Pulmonary artery endothelial cell (primary cell): ENCODE measurements around the gene ITIH5. TPM values are rescaled to one million over a fixed set of nuclear protein-coding genes. Genes with fewer than 3 reads are reported as not detected.
"Not testable (repeated sequence)": the region's sequence is repeated elsewhere in the genome, so short reads cannot be mapped to it uniquely, and the experiment has no call there.

ENCODE experiments used
- DNase-seq: peaks from one replicate; pipeline ENCODE4 v3.0.0-alpha.2; 2011; ENCODE audit warnings: low read depth, low spot score
- total RNA-seq: library from RNA; depleted of rRNA; stranded (reverse); fragments of >200 nt; gene quantifications from 2 replicates; pipeline ENCODE4 v1.2.3, GENCODE V29; 2014

ITIH5 gene
- total RNA-seq = not detected in 2 replicates

DNA sequence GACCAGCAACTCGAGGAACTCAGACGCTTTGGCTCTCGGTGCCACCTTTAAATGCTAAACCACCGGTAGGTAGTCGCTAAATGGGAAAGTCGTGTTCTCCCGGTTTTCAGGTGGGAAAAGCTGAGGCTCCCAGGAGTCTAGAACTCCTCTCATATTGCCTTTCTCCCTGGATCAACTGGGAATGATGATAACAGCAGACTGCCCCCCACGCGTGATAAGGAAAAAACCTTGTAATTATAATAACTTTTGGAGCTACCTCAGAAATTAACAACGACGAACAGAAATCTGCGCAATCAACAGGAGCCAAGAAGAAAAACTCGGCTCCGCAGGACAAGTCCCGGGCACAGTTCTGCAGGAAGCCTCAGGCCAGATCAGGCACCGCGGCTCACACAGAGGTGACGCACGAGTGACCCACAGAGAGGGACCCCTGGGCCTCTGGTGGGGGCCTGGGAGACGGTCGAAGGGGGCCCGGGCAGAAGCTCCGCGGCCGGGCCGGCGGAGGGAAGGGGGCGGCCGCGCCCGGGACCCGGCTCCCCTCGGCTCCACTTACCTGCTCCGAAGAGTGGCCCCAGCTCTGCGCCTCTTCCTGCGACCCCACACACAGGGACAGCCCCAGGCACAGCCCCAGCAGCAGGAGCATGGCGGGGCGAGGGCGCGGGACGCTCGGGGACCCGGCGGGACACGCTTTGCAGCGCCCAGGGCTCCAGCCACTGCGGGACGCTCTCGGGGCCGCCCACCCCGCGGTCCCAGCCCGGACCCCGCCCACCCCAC, at the start of gene ITIH5:
ITIH5 (minus strand) TSS at position 714 of the 771 bp plus-strand sequence; CDS start at position 640, 74 bp downstream.
- no peak for DNase-seq

DNA sequence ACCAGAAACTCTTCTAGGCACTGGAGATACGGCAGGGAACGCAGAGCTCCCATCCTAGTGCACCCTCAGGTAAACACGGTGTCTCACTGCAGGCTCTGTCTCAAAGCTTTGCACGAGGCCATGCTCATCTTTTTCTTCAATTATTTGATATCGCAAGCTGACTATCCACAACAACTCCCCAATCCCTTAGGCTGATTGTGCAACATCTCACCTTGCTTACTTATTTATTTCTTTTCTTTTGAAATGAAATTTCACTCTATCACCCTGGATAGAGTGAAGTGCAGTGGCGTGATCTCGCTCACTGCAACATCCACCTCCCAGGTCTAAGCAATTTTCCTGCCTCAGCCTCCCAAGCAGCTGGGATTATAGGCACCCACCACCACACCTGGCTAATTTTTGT, 48.7 kb upstream of the ITIH5 start:
- DNase-seq = no peak

DNA sequence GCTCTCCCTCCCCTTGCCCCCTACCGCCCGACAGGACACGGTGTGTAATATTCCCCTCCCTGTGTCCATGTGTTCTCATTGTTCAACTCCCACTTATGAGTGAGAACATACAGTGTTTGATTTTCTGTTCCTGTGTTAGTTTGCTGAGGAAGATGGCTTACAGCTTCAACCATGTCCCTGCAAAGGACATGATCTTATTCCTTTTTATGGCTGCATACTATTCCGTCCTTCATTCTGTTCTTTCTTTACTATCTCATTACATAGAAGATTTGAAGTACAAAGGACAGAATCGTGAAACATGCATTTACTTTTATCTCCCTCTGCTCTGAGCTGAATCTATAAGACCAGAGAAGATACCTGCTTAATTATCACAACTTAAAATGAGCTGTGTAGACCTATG, 44.3 kb upstream of the ITIH5 start:
- DNase-seq = not testable (repeated sequence)

DNA sequence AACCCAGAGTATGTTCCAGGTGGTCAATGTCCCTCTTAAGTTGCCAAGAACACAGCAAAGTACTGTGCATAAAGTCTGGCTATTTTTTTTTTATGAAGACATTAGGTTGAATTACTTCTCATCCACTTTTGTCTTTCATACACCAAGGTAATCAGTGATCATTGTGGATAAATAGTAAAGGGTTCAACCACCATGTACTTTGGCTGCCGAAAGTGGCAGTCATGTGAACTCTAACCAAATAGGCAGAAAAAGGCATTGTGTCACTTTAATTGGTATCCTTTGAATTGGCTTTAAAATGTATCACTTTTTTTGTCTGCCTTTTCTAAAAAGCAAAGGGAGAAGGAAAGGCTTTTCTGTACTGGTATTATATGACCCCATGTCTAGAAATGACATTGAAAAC, 43.7 kb upstream of the ITIH5 start:
- no peak for DNase-seq

DNA sequence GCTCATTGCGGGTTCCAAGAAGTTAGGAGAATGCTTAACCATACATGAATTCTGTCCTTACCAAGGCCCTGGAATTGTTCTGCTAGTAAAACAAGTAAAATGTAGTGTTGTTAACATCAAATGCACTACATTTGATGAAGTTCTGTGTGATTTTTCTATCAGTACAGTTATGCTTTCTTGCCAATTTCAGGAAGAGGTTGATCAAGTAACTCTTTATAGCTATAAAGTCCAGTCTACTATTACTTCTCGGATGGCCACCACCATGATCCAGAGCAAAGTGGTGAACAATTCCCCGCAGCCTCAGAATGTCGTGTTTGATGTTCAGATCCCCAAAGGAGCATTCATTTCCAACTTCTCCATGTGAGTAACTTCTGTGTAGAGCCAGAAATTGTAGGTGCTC, 42.1 kb upstream of the ITIH5 start:
- no peak for DNase-seq

DNA sequence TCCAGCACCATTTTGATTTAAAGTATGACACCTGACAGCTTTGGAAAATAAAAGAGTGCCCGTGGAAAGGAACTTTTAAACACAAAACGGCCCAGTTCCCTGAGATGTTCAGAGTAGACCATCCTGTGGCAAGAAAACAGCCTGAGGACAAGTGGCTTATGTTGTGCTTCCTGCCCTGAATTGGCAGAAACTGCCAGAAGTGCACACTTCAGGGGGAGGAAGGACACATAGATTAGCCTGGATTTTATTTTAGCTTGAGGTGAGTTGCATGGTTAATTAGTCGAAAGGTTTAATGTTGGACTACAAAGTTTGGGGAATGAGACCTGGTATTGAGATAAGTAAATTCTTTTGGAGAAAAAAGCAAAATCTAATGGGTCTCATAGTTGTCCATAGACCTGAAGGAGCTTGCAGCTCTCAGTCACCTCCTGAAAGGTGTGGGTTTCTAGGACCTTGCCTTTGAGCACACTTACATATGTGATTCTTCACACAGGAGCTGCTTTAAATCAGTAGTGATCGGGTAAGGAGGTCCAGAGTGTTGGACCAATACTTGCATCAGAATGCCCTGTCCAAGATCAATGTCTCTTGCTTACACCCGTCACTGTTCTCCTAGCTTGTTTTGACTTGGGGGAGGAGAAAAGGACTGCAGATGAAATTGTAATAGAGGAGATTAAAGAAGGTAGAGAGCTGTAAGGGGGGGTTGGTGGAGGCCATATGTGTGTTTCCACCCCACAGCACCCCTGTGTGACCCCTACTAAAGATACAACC, 41.3 kb upstream of the ITIH5 start:
- DNase-seq = no peak

DNA sequence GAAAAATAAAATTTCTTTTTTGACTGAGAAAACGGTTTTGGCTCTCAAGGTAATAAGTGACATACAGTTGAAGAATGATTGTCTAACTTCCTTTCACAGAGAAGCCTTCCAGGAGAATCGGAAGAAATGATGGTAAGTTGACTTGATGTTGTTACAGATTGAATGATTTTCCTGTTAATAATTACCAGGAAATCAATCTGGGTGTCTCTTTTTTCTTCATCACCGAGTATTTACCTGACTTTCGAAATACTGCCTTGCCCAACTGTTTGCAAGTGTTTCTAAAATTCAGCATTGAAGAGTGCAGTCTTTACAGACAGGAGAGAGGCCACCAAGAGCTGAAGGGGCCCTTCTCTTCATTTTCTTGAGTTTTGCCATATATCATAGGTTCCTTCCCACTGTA, 40.3 kb upstream of the ITIH5 start:
- DNase-seq = no peak

DNA sequence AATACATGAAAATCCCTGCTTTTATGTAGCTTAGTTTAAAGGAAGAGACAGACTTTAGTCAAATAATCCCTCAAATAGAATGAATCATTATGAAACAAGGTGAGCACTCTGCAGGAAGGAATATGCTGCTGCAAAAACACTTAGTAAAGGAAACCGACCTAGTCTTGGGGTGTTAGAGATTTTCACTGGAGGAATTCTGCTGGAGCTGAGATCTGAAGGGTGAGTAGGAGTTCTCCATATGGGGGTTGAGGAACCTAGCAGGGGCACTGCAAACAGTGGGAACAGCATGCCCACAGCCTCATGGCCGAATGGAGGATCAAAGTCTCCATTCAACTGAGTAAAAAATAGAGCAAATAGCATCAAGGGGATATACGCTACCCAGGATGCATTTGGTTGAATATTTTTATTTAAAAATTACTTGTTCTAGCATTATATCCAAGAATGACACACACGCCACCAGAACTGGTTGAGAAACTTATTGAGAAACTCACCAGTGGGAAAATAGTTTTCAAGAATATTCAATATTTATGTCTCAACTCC, 39.8 kb upstream of the ITIH5 start:
- DNase-seq = no peak

DNA sequence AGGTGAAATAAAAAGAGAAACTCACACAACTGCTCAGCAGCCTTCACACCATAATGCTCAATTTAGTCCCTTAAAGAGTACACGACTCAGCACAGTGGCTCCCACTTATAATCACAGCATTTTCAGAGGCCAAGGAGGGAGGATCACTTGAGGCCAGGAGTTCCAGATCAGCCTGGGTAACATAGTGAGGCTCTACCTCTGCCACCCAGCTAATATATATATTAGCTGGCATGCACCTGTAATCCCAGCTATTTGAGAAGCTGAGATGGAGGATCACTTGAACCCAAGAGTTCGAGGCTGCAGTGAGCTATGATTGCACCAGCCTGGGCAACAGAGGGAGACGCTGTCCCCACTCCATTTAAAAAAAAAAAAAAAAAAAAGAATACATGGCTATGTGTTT, 38.6 kb upstream of the ITIH5 start:
- DNase-seq = no peak

DNA sequence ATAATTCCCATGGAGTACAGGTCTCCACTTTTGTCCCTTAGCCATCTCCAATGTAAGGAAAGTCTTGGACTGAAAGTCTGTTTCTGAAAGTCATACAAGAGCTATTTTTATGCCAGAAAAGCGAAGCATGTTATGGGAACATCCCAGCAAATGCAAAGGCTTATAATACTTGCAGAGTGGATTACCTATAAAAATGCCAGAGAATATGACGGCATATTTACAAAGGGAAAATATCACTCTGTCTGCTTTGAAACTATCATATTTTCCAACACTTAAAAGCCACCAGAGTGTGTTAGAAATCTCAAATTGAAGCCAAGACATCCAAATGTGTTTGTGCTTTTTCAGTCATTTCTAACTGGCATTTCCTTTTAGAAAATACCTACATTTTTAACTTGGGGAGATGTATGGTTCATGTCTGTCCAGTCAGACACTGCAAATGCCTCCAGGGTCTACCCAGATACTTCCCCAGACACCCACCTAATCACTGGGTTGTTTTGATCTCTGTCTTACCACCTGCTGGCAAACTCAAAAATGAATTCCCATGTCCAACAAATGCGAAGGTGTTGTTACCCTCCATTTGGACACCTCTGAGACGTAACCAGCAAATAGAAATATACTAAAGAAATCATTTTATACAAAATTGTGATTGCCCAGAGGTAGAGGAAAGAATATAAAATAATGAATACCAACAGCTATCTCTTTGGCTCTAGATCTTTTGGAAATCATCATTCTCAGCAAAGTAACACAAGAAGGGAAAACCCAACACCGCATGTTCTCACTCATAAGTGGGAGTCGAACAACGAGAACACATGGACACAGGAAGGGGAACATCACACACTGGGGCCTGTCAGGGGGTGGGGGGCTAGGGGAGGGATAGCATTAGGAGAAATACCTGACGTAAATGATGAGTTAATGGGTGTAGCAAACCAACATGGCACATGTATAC, 37.6 kb upstream of the ITIH5 start:
- DNase-seq = no peak

DNA sequence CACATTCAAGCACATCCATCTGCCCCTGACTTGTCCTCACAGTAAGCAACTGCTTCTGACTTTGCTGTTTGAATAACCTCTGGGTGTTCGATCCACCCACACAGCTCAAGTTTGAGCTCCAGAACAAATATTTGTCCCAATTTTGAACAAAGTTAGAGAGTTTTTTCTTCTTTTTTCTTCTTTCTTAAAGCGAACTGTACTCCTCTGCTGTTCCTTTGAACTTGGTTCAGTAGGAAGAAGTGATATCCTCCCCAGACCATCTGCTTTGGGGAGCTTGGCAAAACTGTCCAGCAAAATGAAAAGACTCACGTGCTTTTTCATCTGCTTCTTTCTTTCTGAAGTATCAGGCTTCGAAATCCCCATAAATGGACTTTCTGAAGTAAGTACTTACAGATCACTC, 36.4 kb upstream of the ITIH5 start, which contains the start of gene ITIH2:
ITIH2 (plus strand) TSS at position 177 of the 400 bp plus-strand sequence; CDS start at position 296, 119 bp downstream.
- no peak for DNase-seq

DNA sequence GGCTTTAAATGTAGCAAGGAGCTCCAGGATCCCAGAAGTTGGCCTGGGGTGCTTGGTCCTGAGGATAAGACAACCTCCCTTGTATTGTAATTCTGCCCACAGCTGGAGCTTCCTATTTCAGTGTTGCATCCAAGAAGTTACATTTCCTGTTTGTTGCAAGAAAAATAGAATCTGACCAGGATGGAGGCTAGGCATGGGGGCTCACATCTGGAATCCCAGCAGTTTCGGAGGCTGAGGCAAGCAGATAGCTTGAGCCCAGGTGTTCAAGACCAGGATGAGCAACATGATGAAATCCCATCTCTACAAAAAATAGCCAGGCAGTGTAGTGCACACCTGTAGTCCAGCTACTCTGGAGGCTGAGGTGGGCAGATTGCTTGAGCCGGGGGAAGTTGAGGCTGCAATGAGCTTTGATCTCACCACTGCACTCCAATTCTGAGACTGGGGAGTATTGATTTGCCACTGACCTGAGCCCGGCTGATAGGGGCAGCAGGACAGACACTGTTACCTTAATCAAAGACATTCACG, 35.6 kb upstream of the ITIH5 start:
- DNase-seq = no peak

DNA sequence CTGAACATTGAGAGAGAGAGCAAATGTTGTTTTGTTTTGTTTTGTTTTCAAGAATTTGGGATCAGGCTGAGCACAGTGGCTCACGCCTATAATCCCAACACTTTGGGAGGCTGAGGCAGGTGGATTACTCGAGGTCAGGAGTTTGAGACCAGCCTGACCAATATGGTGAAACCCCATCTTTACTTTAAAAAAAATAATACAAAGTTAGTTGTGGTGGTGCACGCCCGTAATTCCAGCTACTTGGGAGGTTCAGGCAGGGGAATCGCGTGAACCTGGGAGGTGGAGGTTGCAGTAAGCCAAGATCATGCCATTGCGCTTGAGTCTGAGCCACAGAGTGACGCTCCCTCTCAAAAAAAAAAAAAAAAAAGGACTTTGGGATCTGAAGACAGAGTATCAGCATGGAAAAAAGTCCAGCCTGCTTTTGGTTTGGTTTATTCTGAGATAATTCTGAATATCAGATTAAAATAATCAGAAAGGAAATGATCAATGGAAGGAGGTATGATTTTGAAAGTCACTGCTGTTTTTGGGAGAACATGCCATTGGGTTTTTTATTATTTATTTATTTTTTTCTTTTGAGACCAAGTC, 34.5 kb upstream of the ITIH5 start:
- DNase-seq = no peak

DNA sequence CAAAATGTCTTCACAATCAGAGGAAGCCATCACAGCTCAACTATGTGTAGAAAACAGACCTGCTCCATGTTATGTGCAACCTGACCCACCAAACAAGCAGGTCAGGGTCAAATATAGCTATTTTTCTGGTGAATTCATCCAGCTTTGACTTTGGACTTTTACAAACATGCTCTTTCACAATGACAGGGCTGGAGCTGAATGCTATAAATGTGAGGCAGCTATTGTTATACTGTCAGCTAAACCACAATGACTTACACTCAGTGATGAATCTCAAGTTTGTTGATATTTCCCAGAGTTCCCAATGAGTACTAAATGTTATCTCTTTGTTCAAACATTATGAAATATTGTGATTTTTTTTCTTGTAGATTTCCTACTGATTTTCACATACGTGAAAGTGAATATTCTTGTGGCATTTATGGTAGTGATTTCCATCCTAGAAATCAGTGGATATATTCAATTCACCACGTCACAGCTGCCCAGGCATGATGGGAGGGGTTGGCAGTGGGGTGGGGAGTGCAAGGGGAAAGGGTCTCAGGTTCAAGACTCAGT, 33.9 kb upstream of the ITIH5 start:
- DNase-seq = no peak

DNA sequence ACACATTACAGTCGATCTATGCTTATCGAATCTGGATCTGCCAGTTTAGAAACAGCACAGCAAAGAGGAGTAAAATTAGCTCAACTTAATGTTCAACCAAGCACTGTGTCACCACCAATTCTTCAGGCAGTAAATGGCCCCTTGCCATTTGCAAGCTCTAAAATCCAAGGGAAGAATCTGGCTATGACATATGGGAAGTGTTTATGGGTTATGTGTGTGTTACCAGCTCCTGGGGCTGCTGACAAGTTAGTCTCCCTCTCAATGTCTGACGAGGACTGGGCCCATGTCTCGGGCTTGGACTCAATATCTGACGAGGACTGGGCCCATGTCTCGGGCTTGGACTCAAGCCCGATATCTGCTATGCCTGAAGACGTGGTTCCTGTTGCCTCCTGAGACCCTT, 30.7 kb upstream of the ITIH5 start:
- DNase-seq = no peak

DNA sequence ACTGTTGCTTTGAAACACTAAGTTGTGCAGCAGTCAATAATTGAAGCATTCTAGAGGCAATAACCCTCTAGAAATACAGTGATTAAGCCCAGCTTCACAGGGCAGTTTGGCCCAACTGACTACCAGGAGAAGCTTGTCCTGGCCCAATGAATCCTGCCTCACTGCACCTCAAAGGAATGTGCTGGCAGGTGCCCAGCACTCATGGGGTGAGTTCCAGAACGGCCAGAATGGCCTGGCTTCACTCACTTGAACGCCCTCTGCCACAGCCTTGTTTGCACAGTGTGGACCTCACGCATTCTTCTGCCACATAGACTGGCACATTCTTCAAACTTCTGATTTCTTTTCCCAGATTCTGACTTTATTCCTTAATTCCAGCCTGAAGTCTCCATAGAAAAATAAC, 29.8 kb upstream of the ITIH5 start:
- no peak for DNase-seq

DNA sequence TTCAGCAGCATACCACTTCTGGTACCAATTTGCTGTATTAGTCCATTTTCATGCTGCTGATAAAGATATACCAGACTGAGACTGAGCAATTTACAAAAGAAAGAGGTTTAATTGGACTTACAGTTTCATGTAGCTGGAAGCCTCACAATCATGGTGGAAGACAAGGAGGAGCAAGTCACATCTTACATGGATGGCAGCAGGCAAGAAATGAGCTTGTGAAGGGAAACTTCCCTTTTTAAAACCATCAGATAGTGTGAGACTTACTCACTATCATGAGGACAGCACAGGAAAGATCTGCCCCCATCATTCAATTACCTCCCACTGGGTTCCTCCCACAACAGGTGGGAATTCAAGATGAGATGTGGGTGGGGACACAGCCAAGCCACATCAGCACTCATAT, 26.4 kb upstream of the ITIH5 start:
- DNase-seq = not testable (repeated sequence)

DNA sequence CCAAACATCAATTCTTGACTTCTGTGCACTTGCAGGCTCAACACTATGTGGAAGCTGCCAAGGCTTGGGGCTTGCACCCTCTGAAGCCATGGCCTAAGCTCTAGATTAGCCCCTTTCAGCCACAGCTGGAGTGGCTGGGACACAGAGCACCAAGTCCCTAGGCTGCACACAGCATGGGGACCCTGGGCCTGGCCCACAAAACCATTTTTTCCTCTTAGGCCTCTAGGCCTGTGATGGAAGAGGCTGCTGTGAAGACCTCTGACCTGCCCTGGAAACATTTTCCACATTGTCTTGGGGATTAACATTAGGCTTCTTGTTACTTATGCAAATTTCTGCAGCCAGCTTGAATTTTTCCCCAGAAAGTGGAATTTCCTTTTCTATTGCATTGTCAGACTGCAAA, 25.6 kb upstream of the ITIH5 start:
- DNase-seq = not testable (repeated sequence)

DNA sequence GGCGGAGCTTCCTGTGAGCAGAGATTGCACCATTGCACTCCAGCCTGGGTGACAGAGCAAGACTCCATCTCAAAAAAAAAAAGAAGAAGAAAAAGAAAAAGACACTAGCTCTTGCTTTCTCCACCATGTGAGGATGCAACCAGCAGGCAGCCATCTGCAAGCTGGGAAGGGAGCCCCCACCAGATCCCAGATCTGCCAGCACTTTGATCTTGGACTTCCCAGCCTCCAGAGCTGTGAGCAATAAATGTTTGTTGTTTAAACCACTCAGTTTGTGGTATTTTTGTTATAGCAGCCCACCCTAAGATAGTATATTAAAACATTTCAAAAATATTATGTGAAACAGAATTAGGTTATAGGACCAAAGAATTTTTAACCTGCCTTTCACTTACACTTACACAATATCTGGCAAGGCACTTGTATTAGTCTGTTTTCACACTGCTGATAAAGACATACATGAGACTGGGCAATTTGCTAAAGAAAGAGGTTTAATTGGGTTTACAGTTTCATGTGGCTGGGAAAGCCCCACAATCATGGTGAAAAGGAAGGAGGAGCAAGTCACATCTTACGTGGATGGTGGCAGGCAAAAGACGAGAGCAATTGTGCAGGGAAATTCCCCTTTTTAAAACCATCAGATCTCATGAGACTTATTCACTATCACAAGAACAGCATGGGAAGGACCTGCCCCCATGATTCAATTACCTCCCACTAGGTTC, 24.3 kb upstream of the ITIH5 start:
- not testable (repeated sequence) for DNase-seq

DNA sequence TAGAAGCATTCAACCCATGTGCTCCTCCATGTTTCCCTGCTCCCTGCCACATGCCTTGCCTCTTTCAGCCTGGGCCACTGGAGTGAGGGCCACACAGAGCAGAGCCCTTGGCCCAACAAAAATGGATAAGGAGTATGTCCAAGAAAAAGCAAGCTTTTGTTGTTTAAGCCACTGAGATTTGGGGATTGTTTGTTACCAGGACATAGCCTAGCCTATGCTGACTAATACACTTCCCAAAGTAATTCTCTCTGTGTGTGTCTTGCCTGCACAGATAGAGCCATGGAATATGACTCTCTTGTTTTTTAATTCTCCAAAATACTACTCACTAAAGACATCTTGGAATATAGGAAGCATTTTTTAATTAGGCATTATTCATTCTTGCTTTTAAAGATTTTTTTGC, 22.8 kb upstream of the ITIH5 start:
- no peak for DNase-seq
